HCT116 (cell line): ENCODE results near the gene SSH2. TPM values are rescaled to one million over a fixed set of nuclear protein-coding genes. Genes with fewer than 3 reads are reported as not detected.

Experiments used
- ATAC-seq: fragments of 200-7000 bp; cut with Tn5 transposase; 2 replicates; pipeline ENCODE4 v1.9.1; 2020; ENCODE audit warnings: mild to moderate bottlenecking, moderate library complexity
- BruUV-seq: library from RNA; stranded (reverse); fragments of 400-500 nt; replicated peaks from 2 replicates; lab custom pipeline; 2021; lab: Mats Ljungman, UMichigan
- CTCF ChIA-PET: fragments of 300-600 bp; sonication (Branson Sonifier 250); formaldehyde crosslinking; loops from one replicate; lab custom pipeline; 2021; ENCODE audit warnings: antibody characterized with exemption; lab: Charles Lee
- POLR2A ChIA-PET: fragments of 300-600, 350-600 bp; sonication (Branson Sonifier 250); formaldehyde crosslinking; loops from one replicate; lab custom pipeline; 2021; ENCODE audit warnings: antibody characterized with exemption; lab: Charles Lee
- RAD21 ChIA-PET, 2 experiments: fragments of 300-600 bp; sonication (Branson Sonifier 250); formaldehyde crosslinking; loops; one replicate each; lab custom pipeline; 2023; ENCODE audit warnings: low total read pairs in 2 of 2; ENCODE audit not compliant: uncharacterized antibody in 2 of 2, unreplicated experiment in 2 of 2, low non-redundant PET in 1 of 2; lab: Charles Lee
- DNase-seq: peaks from one replicate; pipeline ENCODE4 v3.0.0-alpha.2; 2010; ENCODE audit warnings: low read depth, low spot score
- H2AFZ ChIP-seq: fragments of 200-600 bp; shearing (Covaris generic), sonication (generic); 2 replicates; pipeline ENCODE4 v1.6.1; 2017; ENCODE audit warnings: low read depth, mixed run types, mixed read lengths, antibody characterized with exemption, low read length; ENCODE audit not compliant: poor library complexity, severe bottlenecking
- H3K27ac ChIP-seq: 2 replicates; pipeline ENCODE4 v1.5.1; 2012; ENCODE audit warnings: low read depth, low read length
- H3K27me3 ChIP-seq: fragments of 200-600 bp; sonication (generic); 2 replicates; pipeline ENCODE4 v1.6.1; 2016; ENCODE audit warnings: mixed run types, low read length, mixed read lengths; ENCODE audit not compliant: insufficient read depth
- H3K36me3 ChIP-seq, 2 experiments: fragments of 200-500 bp in 1 of 2; fragments of 200-600 bp in 1 of 2; sonication (Bioruptor generic) in 1 of 2; sonication (generic) in 1 of 2; 2 replicates each; pipeline versions ENCODE4 v1.5.1 to v1.6.1; 2014 to 2016; ENCODE audit warnings: low read length in 2 of 2, inconsistent platforms in 1 of 2, mixed read lengths in 1 of 2, mixed run types in 1 of 2; ENCODE audit not compliant: insufficient read depth in 2 of 2, control insufficient read depth in 1 of 2
- H3K4me1 ChIP-seq, 2 experiments: fragments of 200-600 bp in 1 of 2; sonication (generic) in 1 of 2; 2 replicates each; pipeline versions ENCODE4 v1.5.1 to v1.6.1; 2012 to 2017; ENCODE audit warnings: low read length in 2 of 2, inconsistent platforms in 1 of 2, mild to moderate bottlenecking in 1 of 2, mixed read lengths in 1 of 2, mixed run types in 1 of 2, moderate library complexity in 1 of 2; ENCODE audit not compliant: insufficient read depth in 2 of 2, control insufficient read depth in 1 of 2
- H3K4me2 ChIP-seq: fragments of 200-600 bp; sonication (generic); 2 replicates; pipeline ENCODE4 v1.6.1; 2017; ENCODE audit warnings: mixed run types, low read length, mixed read lengths
- H3K4me3 ChIP-seq, 2 experiments: fragments of 200-600 bp in 1 of 2; sonication (generic) in 1 of 2; replicated peaks in 1 of 2; 2 replicates each; pipeline ENCODE4 v1.5.1; 2011 to 2016; ENCODE audit warnings: low read length in 2 of 2, control low read depth in 1 of 2, low read depth in 1 of 2, mild to moderate bottlenecking in 1 of 2, mixed read lengths in 1 of 2, mixed run types in 1 of 2
- H3K79me2 ChIP-seq: fragments of 200-600 bp; sonication (generic); 2 replicates; pipeline ENCODE4 v1.6.1; 2017; ENCODE audit warnings: mild to moderate bottlenecking, mixed run types, low read length, moderate library complexity, mixed read lengths; ENCODE audit not compliant: insufficient read depth
- H3K9ac ChIP-seq: fragments of 200-600 bp; sonication (generic); 2 replicates; pipeline ENCODE4 v1.6.1; 2016; ENCODE audit warnings: low read length, mixed read lengths
- H3K9me2 ChIP-seq: fragments of 200-600 bp; sonication (generic), shearing (Covaris generic); 2 replicates; pipeline ENCODE4 v1.6.1; 2017; ENCODE audit warnings: mixed run types, mild to moderate bottlenecking, moderate library complexity; ENCODE audit not compliant: insufficient read depth
- H3K9me3 ChIP-seq, 2 experiments: fragments of 200-500 bp in 1 of 2; fragments of 200-600 bp in 1 of 2; sonication (Bioruptor generic) in 1 of 2; sonication (generic) in 1 of 2; 2 replicates each; pipeline ENCODE4 v1.6.1; 2014 to 2017; ENCODE audit warnings: low read length in 2 of 2, mixed read lengths in 2 of 2, inconsistent platforms in 1 of 2, low read depth in 1 of 2, mild to moderate bottlenecking in 1 of 2, mixed run types in 1 of 2, moderate library complexity in 1 of 2; ENCODE audit not compliant: control insufficient read depth in 1 of 2, insufficient read depth in 1 of 2
- H4K20me1 ChIP-seq: fragments of 200-600 bp; sonication (generic), shearing (Covaris generic); 2 replicates; pipeline ENCODE4 v1.6.1; 2017; ENCODE audit warnings: mixed run types, mild to moderate bottlenecking, moderate library complexity; ENCODE audit not compliant: insufficient read depth
- CEBPB ChIP-seq: IDR thresholded peaks from 2 replicates; pipeline ENCODE4 v1.6.1; 2012; ENCODE audit warnings: low read depth
- CTCF ChIP-seq, 3 experiments: fragments of 200-600 bp in 1 of 3; sonication (generic) in 1 of 3; IDR thresholded peaks in 2 of 3; conservative IDR thresholded peaks in 1 of 3; 2 replicates each; pipeline ENCODE4 v1.5.1; 2012 to 2017; ENCODE audit warnings: low read depth in 2 of 3, low read length in 2 of 3, antibody characterized with exemption in 1 of 3, borderline replicate concordance in 1 of 3, control low read depth in 1 of 3, mild to moderate bottlenecking in 1 of 3, mixed read lengths in 1 of 3, mixed run types in 1 of 3, moderate library complexity in 1 of 3; ENCODE audit not compliant: insufficient read depth in 1 of 3
- EGR1 ChIP-seq: IDR thresholded peaks from 2 replicates; pipeline ENCODE4 v1.6.1; 2012; ENCODE audit warnings: low read depth
- ELF1 ChIP-seq: IDR thresholded peaks from 2 replicates; pipeline ENCODE4 v1.6.1; 2012; ENCODE audit warnings: low read depth, borderline replicate concordance
- EZH2phosphoT487 ChIP-seq: fragments of 200-600 bp; IDR thresholded peaks from 2 replicates; pipeline ENCODE4 v1.6.1; 2018; ENCODE audit warnings: antibody characterized with exemption, borderline replicate concordance
- POLR2A ChIP-seq: IDR thresholded peaks from 2 replicates; pipeline ENCODE4 v1.7.0; 2011; ENCODE audit warnings: borderline replicate concordance; ENCODE audit not compliant: insufficient read depth, insufficient read length; ENCODE audit errors: extremely low read depth
- POLR2AphosphoS5 ChIP-seq: IDR thresholded peaks from 2 replicates; pipeline ENCODE4 v1.6.1; 2011; ENCODE audit warnings: mild to moderate bottlenecking, low read depth, low read length, moderate library complexity
- RAD21 ChIP-seq: IDR thresholded peaks from 2 replicates; pipeline ENCODE4 v1.6.1; 2012; ENCODE audit warnings: low read depth, mild to moderate bottlenecking
- SP1 ChIP-seq: IDR thresholded peaks from 2 replicates; pipeline ENCODE4 v1.6.1; 2012; ENCODE audit warnings: low read depth
- TCF7L2 ChIP-seq: IDR thresholded peaks from 2 replicates; pipeline ENCODE4 v1.7.0; 2011; ENCODE audit warnings: borderline replicate concordance, inconsistent platforms; ENCODE audit not compliant: insufficient read depth, insufficient read length; ENCODE audit errors: extremely low read depth
- YY1 ChIP-seq: IDR thresholded peaks from 2 replicates; pipeline ENCODE4 v1.6.1; 2011; ENCODE audit warnings: low read length, low read depth, moderate library complexity, mild to moderate bottlenecking; ENCODE audit not compliant: insufficient replicate concordance; ENCODE audit errors: extremely low read depth
- ZFX ChIP-seq: fragments of 450-650 bp; IDR thresholded peaks from 2 replicates; pipeline ENCODE4 v1.6.1; 2017
- ZNF274 ChIP-seq: fragments of 200-500 bp; sonication (Bioruptor generic); IDR thresholded peaks from 2 replicates; pipeline ENCODE4 v1.6.1; 2014; ENCODE audit warnings: mild to moderate bottlenecking, low read depth, low read length, inconsistent platforms
- intact Hi-C: fragments of 100-400 bp; cut with micrococcal nuclease; formaldehyde crosslinking; loops from 2 replicates; pipeline ENCODE4 v1.10.0; 2022
- total RNA-seq: library from RNA; stranded (reverse); gene quantifications from one replicate; pipeline ENCODE4 v1.2.1, GENCODE V29; 2021; ENCODE audit not compliant: unreplicated experiment
- TF ChIP-seq, protein P1 (sequence below): IDR thresholded peaks from 2 replicates; pipeline ENCODE4 v1.6.1; 2012; ENCODE audit warnings: low read depth
- TF ChIP-seq, protein P2 (sequence below): IDR thresholded peaks from 2 replicates; pipeline ENCODE4 v1.6.1; 2011; ENCODE audit warnings: mild to moderate bottlenecking, low read length, moderate library complexity; ENCODE audit not compliant: insufficient replicate concordance; ENCODE audit errors: extremely low read depth
- TF ChIP-seq, protein P3 (sequence below): IDR thresholded peaks from 2 replicates; pipeline ENCODE4 v1.6.1; 2012

SSH2 gene
- total RNA-seq, 1 experiment from 2014 or later = 17.0 TPM

DNA sequence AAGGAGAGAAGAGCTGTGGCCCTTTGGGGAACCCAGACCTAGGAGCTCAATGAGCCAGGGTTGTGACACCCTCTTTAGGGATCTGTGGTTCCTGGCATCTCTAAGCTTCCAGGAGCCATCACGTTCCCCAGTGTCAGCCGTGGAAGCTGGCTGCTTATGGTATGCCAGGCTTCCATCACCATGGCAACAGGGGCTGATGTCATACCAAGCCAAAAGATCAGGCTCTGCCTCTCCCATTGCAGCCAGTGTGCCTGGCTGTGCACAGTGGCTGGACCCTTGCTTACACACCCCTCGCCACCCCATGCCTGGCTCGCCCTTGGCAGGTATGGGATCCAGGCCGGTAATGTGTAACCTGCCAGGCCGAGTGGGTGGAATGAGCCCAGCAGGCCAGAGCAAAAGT is 91.1 kb downstream of the SSH2 start (continued):
- TF ChIP-seq, protein P1, sequence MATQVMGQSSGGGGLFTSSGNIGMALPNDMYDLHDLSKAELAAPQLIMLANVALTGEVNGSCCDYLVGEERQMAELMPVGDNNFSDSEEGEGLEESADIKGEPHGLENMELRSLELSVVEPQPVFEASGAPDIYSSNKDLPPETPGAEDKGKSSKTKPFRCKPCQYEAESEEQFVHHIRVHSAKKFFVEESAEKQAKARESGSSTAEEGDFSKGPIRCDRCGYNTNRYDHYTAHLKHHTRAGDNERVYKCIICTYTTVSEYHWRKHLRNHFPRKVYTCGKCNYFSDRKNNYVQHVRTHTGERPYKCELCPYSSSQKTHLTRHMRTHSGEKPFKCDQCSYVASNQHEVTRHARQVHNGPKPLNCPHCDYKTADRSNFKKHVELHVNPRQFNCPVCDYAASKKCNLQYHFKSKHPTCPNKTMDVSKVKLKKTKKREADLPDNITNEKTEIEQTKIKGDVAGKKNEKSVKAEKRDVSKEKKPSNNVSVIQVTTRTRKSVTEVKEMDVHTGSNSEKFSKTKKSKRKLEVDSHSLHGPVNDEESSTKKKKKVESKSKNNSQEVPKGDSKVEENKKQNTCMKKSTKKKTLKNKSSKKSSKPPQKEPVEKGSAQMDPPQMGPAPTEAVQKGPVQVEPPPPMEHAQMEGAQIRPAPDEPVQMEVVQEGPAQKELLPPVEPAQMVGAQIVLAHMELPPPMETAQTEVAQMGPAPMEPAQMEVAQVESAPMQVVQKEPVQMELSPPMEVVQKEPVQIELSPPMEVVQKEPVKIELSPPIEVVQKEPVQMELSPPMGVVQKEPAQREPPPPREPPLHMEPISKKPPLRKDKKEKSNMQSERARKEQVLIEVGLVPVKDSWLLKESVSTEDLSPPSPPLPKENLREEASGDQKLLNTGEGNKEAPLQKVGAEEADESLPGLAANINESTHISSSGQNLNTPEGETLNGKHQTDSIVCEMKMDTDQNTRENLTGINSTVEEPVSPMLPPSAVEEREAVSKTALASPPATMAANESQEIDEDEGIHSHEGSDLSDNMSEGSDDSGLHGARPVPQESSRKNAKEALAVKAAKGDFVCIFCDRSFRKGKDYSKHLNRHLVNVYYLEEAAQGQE = no peak
- TF ChIP-seq EGR1 (no peak), TCF7L2 (no peak), ZNF274 (no peak), RAD21 (no peak), POLR2A (no peak), POLR2AphosphoS5 (no peak)

- H3K79me2 ChIP-seq = no peaks in the 10 kb centered on the region
- no peak overlapping the region for H3K4me3 ChIP-seq
- peaks cover 0 to 6% of the 10 kb centered on the region in 2 experiments; a peak in 1 of 4 replicates for H3K4me1 ChIP-seq
- no peaks in the 10 kb centered on the region for H3K9me3 ChIP-seq
- POLR2A ChIA-PET = interaction anchor here (0.6 kb wide), 1 partner anchor 197 kb away, joined by 3 read pairs; no protein-coding TSS in a partner anchor
- no peaks in the 10 kb centered on the region for H3K9me2 ChIP-seq
- no peak overlapping the region for H2AFZ ChIP-seq
- ATAC-seq (no peak), DNase-seq (no peak)
- no peak overlapping the region for H3K27ac ChIP-seq
- H3K36me3 ChIP-seq = no peaks in the 10 kb centered on the region
- no peaks in the 10 kb centered on the region for H3K27me3 ChIP-seq
- CTCF ChIA-PET = no interaction called here
- no peak overlapping the region for H3K4me2 ChIP-seq
- H4K20me1 ChIP-seq = no peaks in the 10 kb centered on the region
- H3K9ac ChIP-seq = no peak overlapping the region
- intact Hi-C loops = no loop called here
- BruUV-seq = no TSS peak
- RAD21 ChIA-PET = no interaction called here
- TF ChIP-seq, protein P2, sequence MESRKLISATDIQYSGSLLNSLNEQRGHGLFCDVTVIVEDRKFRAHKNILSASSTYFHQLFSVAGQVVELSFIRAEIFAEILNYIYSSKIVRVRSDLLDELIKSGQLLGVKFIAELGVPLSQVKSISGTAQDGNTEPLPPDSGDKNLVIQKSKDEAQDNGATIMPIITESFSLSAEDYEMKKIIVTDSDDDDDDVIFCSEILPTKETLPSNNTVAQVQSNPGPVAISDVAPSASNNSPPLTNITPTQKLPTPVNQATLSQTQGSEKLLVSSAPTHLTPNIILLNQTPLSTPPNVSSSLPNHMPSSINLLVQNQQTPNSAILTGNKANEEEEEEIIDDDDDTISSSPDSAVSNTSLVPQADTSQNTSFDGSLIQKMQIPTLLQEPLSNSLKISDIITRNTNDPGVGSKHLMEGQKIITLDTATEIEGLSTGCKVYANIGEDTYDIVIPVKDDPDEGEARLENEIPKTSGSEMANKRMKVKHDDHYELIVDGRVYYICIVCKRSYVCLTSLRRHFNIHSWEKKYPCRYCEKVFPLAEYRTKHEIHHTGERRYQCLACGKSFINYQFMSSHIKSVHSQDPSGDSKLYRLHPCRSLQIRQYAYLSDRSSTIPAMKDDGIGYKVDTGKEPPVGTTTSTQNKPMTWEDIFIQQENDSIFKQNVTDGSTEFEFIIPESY = no peak
- TF ChIP-seq, protein P3, sequence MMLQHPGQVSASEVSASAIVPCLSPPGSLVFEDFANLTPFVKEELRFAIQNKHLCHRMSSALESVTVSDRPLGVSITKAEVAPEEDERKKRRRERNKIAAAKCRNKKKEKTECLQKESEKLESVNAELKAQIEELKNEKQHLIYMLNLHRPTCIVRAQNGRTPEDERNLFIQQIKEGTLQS = no peak
- TF ChIP-seq ZFX (no peak), CTCF (IDR thresholded peaks at IDR 0.05 in 2 of 3, conservative IDR thresholded peaks at IDR 0.05 in 1 of 3; ENCODE audit: borderline replicate concordance in 1 of 3, insufficient read depth in 1 of 3, low read depth in 2 of 3, low read length in 2 of 3) (no peak), CEBPB (no peak), SP1 (no peak), TCF7L2 (no peak), YY1 (no peak), POLR2A (no peak), ELF1 (no peak), EZH2phosphoT487 (no peak), ZNF274 (no peak)
These were observed 92.5 kb downstream of the SSH2 start for GRCh38 chr17:29837531-29837930.
